Measurements from ENCODE around the gene FUT7. TPM values are rescaled to one million over a fixed set of nuclear protein-coding genes. Genes with fewer than 3 reads are reported as not detected.
A peak's percentile ranks its signal among the peaks of the same experiment; 100 is the strongest.

FUT7 gene
- total and polyA plus RNA-seq, 2 of the 13 experiments (the other 11 are each of a cell fraction or from before 2014, with no cell fraction given), result 0.05 TPM; not detected in 1

GRCh38 chr9:137064027-137064879 is 32.4 kb upstream of the FUT7 start (continued):
- TF ChIP-seq ZNF253 (CRISPR knock-in tag; IDR thresholded peaks at IDR 0.05; ENCODE audit: borderline replicate concordance), result 0 out of 2 replicates have a peak, but pooled peaks have one; percentile 33
- no peak for TF ChIP-seq ATF5 (CRISPR knock-in tag; IDR thresholded peaks at IDR 0.05; ENCODE audit: low read depth)
- no peak for TF ChIP-seq MLX (CRISPR knock-in tag; IDR thresholded peaks at IDR 0.05)
- TF ChIP-seq ZNF766 (CRISPR knock-in tag; IDR thresholded peaks at IDR 0.05; ENCODE audit: borderline replicate concordance), result no peak
- peak; percentile 32; the same call in 1 of the 2 replicates for TF ChIP-seq NFKB2 (CRISPR knock-in tag; IDR thresholded peaks at IDR 0.05; ENCODE audit: borderline replicate concordance)
- TF ChIP-seq ZNF564 (CRISPR knock-in tag; IDR thresholded peaks at IDR 0.05), result no peak
- no peak for TF ChIP-seq ZBTB40 (IDR thresholded peaks at IDR 0.05)
- no peak for TF ChIP-seq ZBTB40 (CRISPR knock-in tag; IDR thresholded peaks at IDR 0.05)
- no peak for TF ChIP-seq SP5 (CRISPR knock-in tag; IDR thresholded peaks at IDR 0.05; ENCODE audit: borderline replicate concordance, low read depth)
- TF ChIP-seq NCOR1 (IDR thresholded peaks at IDR 0.05; ENCODE audit: borderline replicate concordance, low read length), result no peak
- TF ChIP-seq ZNF350 (CRISPR knock-in tag; IDR thresholded peaks at IDR 0.05; ENCODE audit: borderline replicate concordance, low read depth), result peak; percentile 45; the same call in 1 of the 2 replicates
- TF ChIP-seq ETS1 (CRISPR knock-in tag; IDR thresholded peaks at IDR 0.05), result no peak
- TF ChIP-seq ZFP90 (CRISPR knock-in tag; IDR thresholded peaks at IDR 0.05; ENCODE audit: borderline replicate concordance), result 0 out of 2 replicates have a peak, but pooled peaks have one; percentile 25
- no peak for TF ChIP-seq FIP1L1 (IDR thresholded peaks at IDR 0.05; ENCODE audit: borderline replicate concordance, insufficient read depth, low read depth, low read length)
- TF ChIP-seq BCL3 (CRISPR knock-in tag; IDR thresholded peaks at IDR 0.05), result 0 out of 2 replicates have a peak, but pooled peaks have one; percentile 51
